M059J (cell line): ENCODE data around the gene GRIA3. TPM values are rescaled to one million over a fixed set of nuclear protein-coding genes. Genes with fewer than 3 reads are reported as not detected.
"Not testable (repeated sequence)": the region's sequence is repeated elsewhere in the genome, so short reads cannot be mapped to it uniquely, and the experiment has no call there.

Experiments used
- DNase-seq: peaks from one replicate; pipeline ENCODE4 v3.0.0-alpha.2; 2012; ENCODE audit warnings: low read depth
- total RNA-seq: library from RNA; depleted of rRNA; stranded (reverse); fragments of >200 nt; shearing (Covaris generic); gene quantifications from 2 replicates; pipeline ENCODE4 v1.2.3, GENCODE V29; 2014

The GRIA3 gene
- total RNA-seq, 1 experiment from 2014 or later = 4.7 TPM

GRCh38 chrX:123348468-123348867 is 164.4 kb downstream of the GRIA3 start:
- DNase-seq = peak; percentile 58

- DNase-seq = no peak
Observed at GRCh38 chrX:123350226-123350625, 166.1 kb downstream of the GRIA3 start.

- DNase-seq = no peak
Observed at GRCh38 chrX:123357941-123358340, 173.9 kb downstream of the GRIA3 start.

GRCh38 chrX:123358457-123358856 is 174.4 kb downstream of the GRIA3 start:
- no peak for DNase-seq

- DNase-seq = peak; percentile 71
Observed at GRCh38 chrX:123361371-123361770, 177.3 kb downstream of the GRIA3 start.

GRCh38 chrX:123386196-123386595 is 202.1 kb downstream of the GRIA3 start:
- DNase-seq = not testable (repeated sequence)

- no peak for DNase-seq
Observed at GRCh38 chrX:123392921-123393320, 208.8 kb downstream of the GRIA3 start.

GRCh38 chrX:123399709-123400108 is 215.6 kb downstream of the GRIA3 start:
- peak; percentile 57 for DNase-seq

GRCh38 chrX:123405231-123405630 is 221.2 kb downstream of the GRIA3 start:
- DNase-seq = no peak

- peak; percentile 29 for DNase-seq
Observed at GRCh38 chrX:123408821-123409737, 225.0 kb downstream of the GRIA3 start.

GRCh38 chrX:123422875-123423274 is 238.8 kb downstream of the GRIA3 start:
- peak; percentile 59 for DNase-seq

GRCh38 chrX:123424546-123424945 is 240.5 kb downstream of the GRIA3 start:
- peak; percentile 88 for DNase-seq

- DNase-seq = peak; percentile 25
Observed at GRCh38 chrX:123425471-123425870, 241.4 kb downstream of the GRIA3 start.

GRCh38 chrX:123425904-123426303 is 241.8 kb downstream of the GRIA3 start:
- DNase-seq = peak; percentile 76

- no peak for DNase-seq
Observed at GRCh38 chrX:123432361-123433150, 248.5 kb downstream of the GRIA3 start.

- no peak for DNase-seq
Observed at GRCh38 chrX:123436512-123437136, 252.5 kb downstream of the GRIA3 start.

GRCh38 chrX:123439926-123440325 is 255.8 kb downstream of the GRIA3 start:
- not testable (repeated sequence) for DNase-seq

GRCh38 chrX:123442764-123443163 is 258.7 kb downstream of the GRIA3 start:
- DNase-seq = no peak

GRCh38 chrX:123447506-123447905 is 263.4 kb downstream of the GRIA3 start:
- DNase-seq = peak; percentile 29

GRCh38 chrX:123449335-123449734 is 265.3 kb downstream of the GRIA3 start:
- DNase-seq = no peak

GRCh38 chrX:123450222-123450621 is 266.1 kb downstream of the GRIA3 start:
- no peak for DNase-seq
